Peyer's patch (tissue), 4 donors: Measurements from ENCODE around the gene KCNIP4. TPM values are rescaled to one million over a fixed set of nuclear protein-coding genes. Genes with fewer than 3 reads are reported as not detected.

Experiments
- DNase-seq, 3 donors: peaks; one replicate each; pipeline ENCODE4 v3.0.0-alpha.2; 2017 to 2019
- H3K27ac ChIP-seq, 4 donors: fragments of 200-600 bp; sonication (generic); one replicate each; pipeline ENCODE4 v1.5.1; 2016 to 2019
- H3K27me3 ChIP-seq, 2 donors: fragments of 200-600 bp; sonication (generic); one replicate each; pipeline ENCODE4 v1.5.1; 2019
- H3K36me3 ChIP-seq, 3 donors: fragments of 200-600 bp; sonication (generic); one replicate each; pipeline ENCODE4 v1.5.1; 2016 to 2019
- H3K4me1 ChIP-seq, 4 donors: fragments of 200-600 bp; sonication (generic); one replicate each; pipeline ENCODE4 v1.5.1; 2016 to 2019
- H3K4me3 ChIP-seq, 4 donors: fragments of 200-600 bp; sonication (generic); 1 replicate in 3 of 4; 2 replicates in 1 of 4; pipeline ENCODE4 v1.5.1; 2016 to 2019; ENCODE audit warnings: mild to moderate bottlenecking in 1 of 4
- H3K9me3 ChIP-seq, 4 donors: fragments of 200-600 bp; sonication (generic); one replicate each; pipeline ENCODE4 v1.5.1; 2016 to 2019; ENCODE audit warnings: mild to moderate bottlenecking in 1 of 4
- CTCF ChIP-seq, 6 experiments: fragments of 450-650 bp in 4 of 6; fragments of 200-600 bp in 2 of 6; sonication (generic) in 1 of 6; IDR thresholded peaks; one replicate each; pipeline ENCODE4 v1.5.1; 2017 to 2019; ENCODE audit warnings: antibody characterized with exemption in 6 of 6, mild to moderate bottlenecking in 3 of 6, moderate library complexity in 1 of 6
- POLR2A ChIP-seq, 2 donors: fragments of 450-650 bp; IDR thresholded peaks; one replicate each; pipeline ENCODE4 v1.5.1; 2017; ENCODE audit warnings: antibody characterized with exemption in 2 of 2, mild to moderate bottlenecking in 2 of 2, moderate library complexity in 2 of 2
- total RNA-seq, 4 donors: library from RNA; depleted of rRNA; stranded (reverse); fragments of >200 nt; gene quantifications; one replicate each; pipeline ENCODE4 v1.1.0, GENCODE V29; 2016

Gene KCNIP4
- total RNA-seq, 4 donors from 2014 or later: 2.8 TPM; not detected in 3

- DNase-seq: no peak
These were observed 658.0 kb downstream of the KCNIP4 start for GRCh38 chr4:21290562-21290961.

GRCh38 chr4:21276046-21276445, 672.5 kb downstream of the KCNIP4 start:
- TF ChIP-seq CTCF (IDR thresholded peaks at IDR 0.05): no peak
- TF ChIP-seq POLR2A (IDR thresholded peaks at IDR 0.05): no peak
- H3K4me3 ChIP-seq: no peak overlapping the region
- no peaks in the 10 kb centered on the region for H3K4me1 ChIP-seq
- H3K27ac ChIP-seq: no peak overlapping the region
- no peaks in the 10 kb centered on the region for H3K9me3 ChIP-seq
- H3K36me3 ChIP-seq: no peaks in the 10 kb centered on the region
- H3K27me3 ChIP-seq: no peaks in the 10 kb centered on the region
- DNase-seq: no peak

More at GRCh38 chr4:21290562-21290961, 658.0 kb downstream of the KCNIP4 start:
- Histone ChIP-seq H3K4me1 (no peaks in the 10 kb centered on the region), H3K4me3 (no peak overlapping the region), H3K9me3 (no peaks in the 10 kb centered on the region), H3K27me3 (no peaks in the 10 kb centered on the region), H3K36me3 (no peaks in the 10 kb centered on the region), H3K27ac (no peak overlapping the region)
- no peak for TF ChIP-seq CTCF (IDR thresholded peaks at IDR 0.05)
- no peak for TF ChIP-seq POLR2A (IDR thresholded peaks at IDR 0.05)

GRCh38 chr4:21271439-21272052, 677.0 kb downstream of the KCNIP4 start:
- Histone ChIP-seq H3K27me3 (no peaks in the 10 kb centered on the region), H3K4me3 (no peak overlapping the region), H3K27ac (no peak overlapping the region), H3K9me3 (no peaks in the 10 kb centered on the region), H3K4me1 (no peaks in the 10 kb centered on the region), H3K36me3 (no peaks in the 10 kb centered on the region)
- TF ChIP-seq POLR2A (IDR thresholded peaks at IDR 0.05) (no peak), CTCF (IDR thresholded peaks at IDR 0.05) (no peak)
- DNase-seq: no peak

GRCh38 chr4:21248331-21248730, 700.2 kb downstream of the KCNIP4 start:
- Histone ChIP-seq H3K4me1 (no peaks in the 10 kb centered on the region), H3K36me3 (no peaks in the 10 kb centered on the region), H3K9me3 (no peaks in the 10 kb centered on the region), H3K4me3 (no peak overlapping the region), H3K27ac (no peak overlapping the region), H3K27me3 (no peaks in the 10 kb centered on the region)
- DNase-seq: no peak
- no peak for TF ChIP-seq POLR2A (IDR thresholded peaks at IDR 0.05)
- TF ChIP-seq CTCF (IDR thresholded peaks at IDR 0.05): no peak

- Histone ChIP-seq H3K27me3 (no peaks in the 10 kb centered on the region), H3K4me3 (no peak overlapping the region), H3K9me3 (no peaks in the 10 kb centered on the region), H3K27ac (no peak overlapping the region), H3K36me3 (no peaks in the 10 kb centered on the region), H3K4me1 (no peaks in the 10 kb centered on the region)
- TF ChIP-seq POLR2A (IDR thresholded peaks at IDR 0.05) (no peak), CTCF (IDR thresholded peaks at IDR 0.05) (no peak)
- DNase-seq: no peak
These were observed 706.4 kb downstream of the KCNIP4 start for GRCh38 chr4:21242163-21242562.
